Stomach smooth muscle (tissue), 2 donors: ENCODE results near the gene SRGAP2B.
"Not testable (repeated sequence)": the region's sequence is repeated elsewhere in the genome, so short reads cannot be mapped to it uniquely, and the experiment has no call there.

Experiments
- H3K27ac ChIP-seq: one replicate; pipeline ENCODE4 v1.7.0; 2013; ENCODE audit warnings: mild to moderate bottlenecking, low read length, inconsistent platforms
- H3K27me3 ChIP-seq, 2 donors: one replicate each; pipeline ENCODE4 v1.7.0; 2013; ENCODE audit warnings: low read length in 2 of 2; ENCODE audit not compliant: insufficient read depth in 2 of 2, control insufficient read depth in 1 of 2
- H3K36me3 ChIP-seq, 2 donors: one replicate each; pipeline ENCODE4 v1.7.0; 2013; ENCODE audit warnings: low read length in 2 of 2; ENCODE audit not compliant: control insufficient read depth in 2 of 2, insufficient read depth in 2 of 2
- H3K4me1 ChIP-seq: one replicate; pipeline ENCODE4 v1.7.0; 2013; ENCODE audit warnings: low read length; ENCODE audit not compliant: control insufficient read depth, insufficient read depth
- H3K4me3 ChIP-seq, 2 donors: one replicate each; pipeline ENCODE4 v1.7.0; 2013; ENCODE audit warnings: low read length in 2 of 2
- H3K9ac ChIP-seq, 2 donors: one replicate each; pipeline ENCODE4 v1.7.0; 2013; ENCODE audit warnings: low read length in 2 of 2, mild to moderate bottlenecking in 1 of 2
- H3K9me3 ChIP-seq, 2 donors: one replicate each; pipeline ENCODE4 v1.7.0; 2013; ENCODE audit warnings: low read length in 2 of 2; ENCODE audit not compliant: control insufficient read depth in 2 of 2
- donor health status: healthy.
- donor health status: Pancreatic carcinoma.

The SRGAP2B gene

GRCh38 chr1:145063285-145063684 lies 31.8 kb downstream of the SRGAP2B start:
- H3K9ac ChIP-seq, H3K4me1 ChIP-seq, H3K27ac ChIP-seq, H3K27me3 ChIP-seq, H3K4me3 ChIP-seq, H3K9me3 ChIP-seq, H3K36me3 ChIP-seq: not testable (repeated sequence)

DNA sequence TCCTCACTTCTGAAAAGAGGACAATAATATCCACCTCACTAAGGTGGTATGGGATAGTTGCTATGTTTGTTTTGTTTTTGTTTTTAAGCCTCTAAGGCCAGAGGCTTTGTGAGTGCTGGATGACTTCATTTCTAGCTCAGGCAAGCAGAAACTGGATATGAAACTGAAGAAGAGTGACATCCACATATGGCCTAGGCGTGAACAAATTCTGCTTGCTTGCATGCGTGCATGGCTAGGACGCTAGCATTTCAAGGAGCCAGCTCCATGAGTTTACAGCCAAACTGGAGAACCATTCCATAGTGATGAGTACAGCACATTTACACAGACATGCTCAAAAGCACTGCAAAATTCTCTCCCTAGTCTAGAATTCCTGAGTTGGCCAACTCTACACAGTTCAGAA lies 36.9 kb downstream of the SRGAP2B start:
- not testable (repeated sequence) for H3K9me3 ChIP-seq, H3K27me3 ChIP-seq, H3K36me3 ChIP-seq, H3K9ac ChIP-seq, H3K27ac ChIP-seq, H3K4me1 ChIP-seq, H3K4me3 ChIP-seq

DNA sequence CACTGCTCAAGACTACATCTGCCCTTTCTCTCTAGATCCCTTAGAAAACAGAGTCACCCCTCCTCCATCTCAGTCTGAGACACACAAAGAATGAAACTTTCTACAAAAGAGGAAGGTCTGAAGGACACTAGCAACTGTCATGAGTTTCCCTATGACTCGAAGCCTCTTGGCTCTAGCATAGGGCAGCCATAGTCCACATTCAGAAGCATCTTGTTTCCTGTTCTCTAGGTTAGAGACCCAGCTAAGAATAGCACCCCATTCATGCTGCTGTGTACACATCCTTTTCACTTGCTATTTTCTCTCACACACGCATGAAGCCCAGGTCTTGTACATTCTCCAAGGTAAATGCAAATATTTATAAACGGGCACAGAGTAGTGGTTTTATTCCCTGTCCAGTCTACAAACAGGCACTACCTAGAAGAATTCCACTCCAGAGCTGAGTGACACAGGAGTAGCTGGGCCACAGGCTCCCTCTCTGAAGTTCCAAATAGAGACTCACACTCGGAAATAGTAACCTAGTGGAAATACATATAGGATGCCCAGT lies 39.8 kb downstream of the SRGAP2B start:
- not testable (repeated sequence) for H3K4me1 ChIP-seq, H3K9ac ChIP-seq, H3K27me3 ChIP-seq, H3K4me3 ChIP-seq, H3K9me3 ChIP-seq, H3K36me3 ChIP-seq, H3K27ac ChIP-seq

GRCh38 chr1:145053428-145053827 lies 41.7 kb downstream of the SRGAP2B start:
- H3K27me3 ChIP-seq, H3K9ac ChIP-seq, H3K27ac ChIP-seq, H3K4me1 ChIP-seq, H3K4me3 ChIP-seq, H3K9me3 ChIP-seq, H3K36me3 ChIP-seq: not testable (repeated sequence)

GRCh38 chr1:145052019-145052776 lies 42.9 kb downstream of the SRGAP2B start:
- H3K27ac ChIP-seq, H3K9ac ChIP-seq, H3K9me3 ChIP-seq, H3K4me3 ChIP-seq, H3K36me3 ChIP-seq, H3K4me1 ChIP-seq, H3K27me3 ChIP-seq: not testable (repeated sequence)

GRCh38 chr1:145048181-145048856 lies 46.8 kb downstream of the SRGAP2B start:
- H3K4me3 ChIP-seq, H3K27ac ChIP-seq, H3K36me3 ChIP-seq, H3K9me3 ChIP-seq, H3K9ac ChIP-seq, H3K4me1 ChIP-seq, H3K27me3 ChIP-seq: not testable (repeated sequence)

DNA sequence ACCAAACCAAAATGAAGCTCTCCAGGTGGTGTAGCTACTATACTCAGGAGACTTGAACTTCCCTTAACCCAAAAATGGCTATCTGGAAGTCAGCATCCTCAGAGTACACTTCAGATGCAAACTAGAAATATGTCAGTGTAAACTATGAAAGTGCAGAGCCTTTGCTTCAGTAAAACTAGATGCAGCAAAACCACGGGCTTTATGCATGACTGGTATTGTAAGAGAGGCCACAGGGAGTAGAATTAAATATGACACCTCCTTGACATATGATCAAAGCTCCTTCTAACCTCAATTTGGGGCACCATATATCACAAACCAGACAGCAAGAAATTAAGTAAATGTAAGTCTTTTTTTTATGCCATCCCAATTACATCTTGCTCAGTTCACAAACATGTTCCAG lies 47.6 kb downstream of the SRGAP2B start:
- H3K27ac ChIP-seq, H3K4me1 ChIP-seq, H3K4me3 ChIP-seq, H3K9ac ChIP-seq, H3K27me3 ChIP-seq, H3K36me3 ChIP-seq, H3K9me3 ChIP-seq: not testable (repeated sequence)

DNA sequence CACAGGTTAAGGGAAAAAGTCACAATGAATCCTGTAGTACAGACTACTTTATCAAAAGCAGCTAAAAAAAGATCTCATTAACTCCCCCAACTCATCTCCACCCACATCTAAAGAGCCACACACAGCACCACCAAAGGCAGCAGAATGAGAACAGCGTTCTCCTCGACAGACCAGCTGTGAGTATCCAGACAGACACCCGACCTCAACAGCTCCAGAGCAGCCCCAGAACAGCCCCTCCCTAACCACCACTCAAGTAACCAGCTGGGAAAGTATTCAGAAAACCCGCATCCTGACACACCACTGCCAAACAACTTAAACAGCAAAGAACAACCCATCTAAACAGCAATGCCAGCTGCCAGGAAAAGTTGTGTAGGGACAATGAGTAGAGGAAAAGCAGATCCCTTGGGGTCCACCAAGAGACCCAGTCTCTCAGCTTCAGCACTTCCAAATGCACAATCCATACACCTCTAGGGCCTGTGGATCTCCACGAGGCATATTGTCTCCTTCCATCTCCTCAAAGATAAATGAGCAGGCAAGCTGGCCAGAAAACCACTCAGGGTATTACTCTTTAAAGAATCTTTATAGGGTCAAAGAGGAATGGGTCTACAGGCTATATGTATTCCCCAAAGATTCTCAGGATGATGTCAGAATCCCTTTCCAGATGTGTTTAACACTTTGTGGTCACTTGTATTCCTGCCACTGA lies 49.4 kb downstream of the SRGAP2B start:
- H3K9me3 ChIP-seq, H3K36me3 ChIP-seq, H3K4me3 ChIP-seq, H3K27me3 ChIP-seq, H3K9ac ChIP-seq, H3K4me1 ChIP-seq, H3K27ac ChIP-seq: not testable (repeated sequence)

DNA sequence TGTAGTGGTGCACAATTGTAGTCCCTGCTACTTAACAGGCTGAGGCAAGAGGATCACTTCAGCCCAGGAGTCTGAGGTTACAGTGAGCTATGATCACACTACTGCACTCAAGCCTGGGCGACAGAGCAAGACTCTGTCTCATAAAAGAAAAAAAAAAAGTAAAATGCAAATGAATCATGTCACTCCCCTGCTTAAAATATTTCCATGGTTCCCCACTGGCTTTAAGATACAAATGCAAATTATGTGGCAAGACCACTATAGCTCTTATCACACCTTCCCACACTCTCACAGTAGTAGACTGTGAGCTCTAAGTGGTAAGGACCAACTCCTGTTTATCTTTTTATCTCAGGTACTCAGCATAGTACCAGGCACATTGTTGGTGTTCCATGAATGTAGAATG lies 53.6 kb downstream of the SRGAP2B start:
- H3K4me3 ChIP-seq, H3K4me1 ChIP-seq, H3K9ac ChIP-seq, H3K27me3 ChIP-seq, H3K36me3 ChIP-seq, H3K27ac ChIP-seq, H3K9me3 ChIP-seq: not testable (repeated sequence)

- H3K4me1 ChIP-seq, H3K4me3 ChIP-seq, H3K36me3 ChIP-seq, H3K9ac ChIP-seq, H3K9me3 ChIP-seq, H3K27ac ChIP-seq, H3K27me3 ChIP-seq: not testable (repeated sequence)
Measured at GRCh38 chr1:145036019-145036418, 59.1 kb downstream of the SRGAP2B start.

DNA sequence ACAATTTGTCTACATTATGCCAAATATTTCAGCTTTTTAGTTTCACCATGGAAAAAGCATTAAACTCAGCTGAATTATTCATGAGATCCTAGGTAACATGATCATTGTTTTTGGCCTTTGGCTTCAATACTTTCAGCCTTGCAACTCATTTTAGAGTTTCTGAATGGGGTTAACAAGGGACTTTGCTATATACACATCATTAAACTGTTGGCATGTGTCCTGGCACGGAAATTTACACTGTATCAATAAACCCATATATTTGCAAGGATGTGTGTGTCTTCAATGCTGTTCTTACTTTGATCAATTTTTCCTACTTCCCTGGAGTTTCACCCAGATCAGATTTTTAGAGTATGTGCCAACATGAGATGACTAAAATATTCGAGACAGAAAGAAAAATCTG lies 61.6 kb downstream of the SRGAP2B start:
- H3K9me3 ChIP-seq, H3K4me1 ChIP-seq, H3K4me3 ChIP-seq, H3K27ac ChIP-seq, H3K36me3 ChIP-seq, H3K9ac ChIP-seq, H3K27me3 ChIP-seq: not testable (repeated sequence)
